ENCODE results near the gene NR2C2AP.

NR2C2AP gene

GRCh38 chr19:19165396-19165795, 37.8 kb downstream of the NR2C2AP start:
- Histone ChIP-seq H3K79me2 (ENCODE audit: control insufficient read depth, insufficient read depth, low read length, poor library complexity) (no peaks in the 10 kb centered on the region), H3K27ac (ENCODE audit: low read depth, low read length) (no peak overlapping the region), H3K9me3 (ENCODE audit: insufficient read depth, low read depth, low read length) (no peaks in the 10 kb centered on the region), H3K36me3 (ENCODE audit: control insufficient read depth in 1 of 2, insufficient read depth in 2 of 2, low read length in 2 of 2) (no peaks in the 10 kb centered on the region), H2BK120ac (ENCODE audit: insufficient read depth, low read length, poor library complexity) (no peak overlapping the region), H3K4ac (ENCODE audit: low read depth, low read length) (no peak overlapping the region), H3K4me1 (ENCODE audit: control insufficient read depth in 1 of 2, insufficient read depth in 2 of 2, low read length in 2 of 2) (peaks cover 0 to 4% of the 10 kb centered on the region in 2 experiments), H4K12ac (ENCODE audit: low read depth, low read length) (no peak overlapping the region), H3K9ac (ENCODE audit: low read length) (no peak overlapping the region), H2BK5ac (ENCODE audit: low read depth, low read length, poor library complexity) (no peak overlapping the region), H2AFZ (ENCODE audit: insufficient read depth, low read length, poor library complexity) (no peak overlapping the region), H2BK12ac (ENCODE audit: low read length) (no peak overlapping the region), H3K23ac (ENCODE audit: low read length) (no peak overlapping the region), H3K79me1 (ENCODE audit: low read length) (no peaks in the 10 kb centered on the region), H4K91ac (ENCODE audit: low read depth, low read length) (no peak overlapping the region), H3K18ac (ENCODE audit: low read length) (no peak overlapping the region), H3K4me3 (ENCODE audit: low read depth, low read length) (no peak overlapping the region), H3K4me2 (ENCODE audit: low read length) (no peak overlapping the region), H3K14ac (ENCODE audit: low read length) (no peak overlapping the region), H4K8ac (ENCODE audit: low read depth, low read length) (no peak overlapping the region), H3K27me3 (ENCODE audit: insufficient read depth, low read length) (no peaks in the 10 kb centered on the region), H2AK5ac (ENCODE audit: low read length) (no peak overlapping the region)
- WGBS (ENCODE audit: extremely low coverage, insufficient coverage, insufficient read length) = no CpG with 5 or more reads among the region's 1 CpG
- DNase-seq = no peak

DNA sequence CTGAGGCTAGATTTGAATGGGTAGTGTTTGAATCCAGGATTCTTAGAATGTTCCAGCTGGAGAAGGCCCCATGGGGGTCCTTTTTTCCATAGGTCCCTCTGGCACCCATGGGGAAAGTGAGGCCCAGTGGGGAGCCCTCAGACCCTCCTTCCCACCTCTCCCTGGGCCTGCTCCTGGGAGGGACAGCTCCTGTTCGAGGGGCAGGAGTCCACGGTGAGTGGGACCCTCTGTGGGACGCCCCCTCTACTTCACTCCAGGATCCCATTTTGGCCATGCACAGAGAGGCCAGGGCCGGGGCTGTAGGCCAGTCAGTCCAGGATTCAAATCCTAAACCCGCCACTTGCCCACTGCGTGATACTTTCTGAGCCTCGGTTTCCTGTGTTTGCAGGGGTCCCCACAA, 40.7 kb downstream of the NR2C2AP start:
- H3K9me3 ChIP-seq (ENCODE audit: insufficient read depth, low read depth, low read length) = no peaks in the 10 kb centered on the region
- no peak overlapping the region for H4K8ac ChIP-seq (ENCODE audit: low read depth, low read length)
- H3K9ac ChIP-seq (ENCODE audit: low read length) = no peak overlapping the region
- no peak overlapping the region for H3K18ac ChIP-seq (ENCODE audit: low read length)
- H2BK120ac ChIP-seq (ENCODE audit: insufficient read depth, low read length, poor library complexity) = no peak overlapping the region
- no CpG with 5 or more reads among the region's 7 CpGs for whole genome bisulfite sequencing (ENCODE audit: extremely low coverage, insufficient coverage, insufficient read length)
- H2BK12ac ChIP-seq (ENCODE audit: low read length) = no peak overlapping the region
- no peaks in the 10 kb centered on the region for H3K79me2 ChIP-seq (ENCODE audit: control insufficient read depth, insufficient read depth, low read length, poor library complexity)
- no peak overlapping the region for H4K12ac ChIP-seq (ENCODE audit: low read depth, low read length)
- H3K4me1 ChIP-seq (ENCODE audit: control insufficient read depth in 1 of 2, insufficient read depth in 2 of 2, low read length in 2 of 2) = no peaks in the 10 kb centered on the region
- H3K23ac ChIP-seq (ENCODE audit: low read length) = no peak overlapping the region
- H2AFZ ChIP-seq (ENCODE audit: insufficient read depth, low read length, poor library complexity) = no peak overlapping the region
- no peaks in the 10 kb centered on the region for H3K79me1 ChIP-seq (ENCODE audit: low read length)
- H3K27ac ChIP-seq (ENCODE audit: low read depth, low read length) = no peak overlapping the region
- no peak for DNase-seq
- no peaks in the 10 kb centered on the region for H3K27me3 ChIP-seq (ENCODE audit: insufficient read depth, low read length)
- no peak overlapping the region for H3K4ac ChIP-seq (ENCODE audit: low read depth, low read length)
- no peak overlapping the region for H2BK5ac ChIP-seq (ENCODE audit: low read depth, low read length, poor library complexity)
- no peak overlapping the region for H3K4me3 ChIP-seq (ENCODE audit: low read depth, low read length)
- H3K14ac ChIP-seq (ENCODE audit: low read length) = no peak overlapping the region
- H3K36me3 ChIP-seq (ENCODE audit: control insufficient read depth in 1 of 2, insufficient read depth in 2 of 2, low read length in 2 of 2) = no peaks in the 10 kb centered on the region
- H3K4me2 ChIP-seq (ENCODE audit: low read length) = no peak overlapping the region
- no peak overlapping the region for H4K91ac ChIP-seq (ENCODE audit: low read depth, low read length)
- H2AK5ac ChIP-seq (ENCODE audit: low read length) = no peak overlapping the region

DNA sequence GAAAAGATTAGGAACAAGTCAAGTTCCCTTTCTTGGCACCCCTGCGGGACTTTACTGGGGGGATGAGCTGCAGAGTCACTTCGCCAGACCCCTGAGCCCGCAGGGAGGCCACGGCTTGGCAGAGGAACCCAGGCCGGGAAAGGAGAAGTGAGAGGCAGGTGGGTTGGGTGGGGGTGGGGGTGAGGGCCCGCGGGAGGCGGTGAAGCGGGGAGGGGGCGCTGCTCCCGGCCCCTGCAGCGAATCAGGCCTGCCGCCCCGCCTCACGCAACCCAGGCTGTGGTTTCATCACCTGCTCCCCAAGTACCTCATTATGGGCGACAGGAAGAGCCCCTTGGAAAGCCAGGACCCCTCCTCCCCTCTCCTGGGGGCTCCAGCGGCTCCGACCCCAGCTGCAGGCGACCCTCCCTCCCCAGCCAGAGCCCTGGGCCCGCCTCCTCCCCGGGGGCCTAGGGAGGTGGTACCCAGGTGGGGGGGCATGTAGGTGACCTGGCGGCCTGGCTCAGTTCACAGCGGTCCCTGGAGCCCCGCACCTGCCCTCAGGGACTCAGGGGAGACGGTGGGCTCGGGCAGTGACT, 42.7 kb downstream of the NR2C2AP start:
- Histone ChIP-seq H3K36me3 (ENCODE audit: control insufficient read depth in 1 of 2, insufficient read depth in 2 of 2, low read length in 2 of 2) (no peaks in the 10 kb centered on the region), H3K79me1 (ENCODE audit: low read length) (no peaks in the 10 kb centered on the region), H4K8ac (ENCODE audit: low read depth, low read length) (no peak overlapping the region), H2AK5ac (ENCODE audit: low read length) (no peak overlapping the region), H3K9me3 (ENCODE audit: insufficient read depth, low read depth, low read length) (no peaks in the 10 kb centered on the region), H3K4me2 (ENCODE audit: low read length) (no peak overlapping the region), H2BK120ac (ENCODE audit: insufficient read depth, low read length, poor library complexity) (no peak overlapping the region), H4K91ac (ENCODE audit: low read depth, low read length) (no peak overlapping the region), H3K9ac (ENCODE audit: low read length) (no peak overlapping the region), H3K27me3 (ENCODE audit: insufficient read depth, low read length) (no peaks in the 10 kb centered on the region), H3K18ac (ENCODE audit: low read length) (no peak overlapping the region), H2BK12ac (ENCODE audit: low read length) (no peak overlapping the region), H2BK5ac (ENCODE audit: low read depth, low read length, poor library complexity) (no peak overlapping the region), H3K14ac (ENCODE audit: low read length) (no peak overlapping the region), H3K79me2 (ENCODE audit: control insufficient read depth, insufficient read depth, low read length, poor library complexity) (no peaks in the 10 kb centered on the region), H4K12ac (ENCODE audit: low read depth, low read length) (no peak overlapping the region), H3K23ac (ENCODE audit: low read length) (no peak overlapping the region), H3K4me1 (ENCODE audit: control insufficient read depth in 1 of 2, insufficient read depth in 2 of 2, low read length in 2 of 2) (no peaks in the 10 kb centered on the region), H3K4ac (ENCODE audit: low read depth, low read length) (no peak overlapping the region), H2AFZ (ENCODE audit: insufficient read depth, low read length, poor library complexity) (no peak overlapping the region), H3K27ac (ENCODE audit: low read depth, low read length) (no peak overlapping the region), H3K4me3 (ENCODE audit: low read depth, low read length) (no peak overlapping the region)
- WGBS (ENCODE audit: extremely low coverage, insufficient coverage, insufficient read length) = no CpG with 5 or more reads among the region's 26 CpGs
- no peak for DNase-seq

DNA sequence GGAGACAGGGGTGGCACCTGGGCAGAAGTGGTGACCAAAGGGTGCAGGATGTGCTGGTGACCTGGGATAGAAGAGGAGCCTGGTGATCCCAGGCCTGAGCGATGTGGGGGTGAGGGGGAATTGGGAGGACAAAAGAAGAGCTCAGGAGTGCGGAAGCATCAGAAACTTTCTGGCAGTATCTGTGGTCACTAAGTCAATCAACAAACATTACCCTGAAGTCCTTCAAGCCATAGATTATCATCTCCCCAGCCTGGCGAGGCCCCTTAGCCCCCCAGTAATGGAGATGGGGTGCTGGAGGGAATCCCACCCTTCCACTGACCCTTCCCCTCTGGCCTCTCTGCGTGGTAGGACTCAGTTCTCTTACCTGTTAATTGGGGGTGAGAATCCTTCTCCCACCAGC, 43.7 kb downstream of the NR2C2AP start:
- Histone ChIP-seq H3K18ac (ENCODE audit: low read length) (no peak overlapping the region), H3K79me2 (ENCODE audit: control insufficient read depth, insufficient read depth, low read length, poor library complexity) (no peaks in the 10 kb centered on the region), H4K8ac (ENCODE audit: low read depth, low read length) (no peak overlapping the region), H2AFZ (ENCODE audit: insufficient read depth, low read length, poor library complexity) (no peak overlapping the region), H4K12ac (ENCODE audit: low read depth, low read length) (no peak overlapping the region), H4K91ac (ENCODE audit: low read depth, low read length) (no peak overlapping the region), H3K23ac (ENCODE audit: low read length) (no peak overlapping the region), H3K27ac (ENCODE audit: low read depth, low read length) (no peak overlapping the region), H2BK12ac (ENCODE audit: low read length) (no peak overlapping the region), H3K14ac (ENCODE audit: low read length) (no peak overlapping the region), H3K36me3 (ENCODE audit: control insufficient read depth in 1 of 2, insufficient read depth in 2 of 2, low read length in 2 of 2) (no peaks in the 10 kb centered on the region), H3K79me1 (ENCODE audit: low read length) (no peaks in the 10 kb centered on the region), H2BK5ac (ENCODE audit: low read depth, low read length, poor library complexity) (no peak overlapping the region), H3K9me3 (ENCODE audit: insufficient read depth, low read depth, low read length) (no peaks in the 10 kb centered on the region), H3K4me1 (ENCODE audit: control insufficient read depth in 1 of 2, insufficient read depth in 2 of 2, low read length in 2 of 2) (no peaks in the 10 kb centered on the region), H3K27me3 (ENCODE audit: insufficient read depth, low read length) (no peaks in the 10 kb centered on the region), H3K4ac (ENCODE audit: low read depth, low read length) (no peak overlapping the region), H3K4me3 (ENCODE audit: low read depth, low read length) (no peak overlapping the region), H2AK5ac (ENCODE audit: low read length) (no peak overlapping the region), H3K4me2 (ENCODE audit: low read length) (no peak overlapping the region), H3K9ac (ENCODE audit: low read length) (no peak overlapping the region), H2BK120ac (ENCODE audit: insufficient read depth, low read length, poor library complexity) (no peak overlapping the region)
- DNase-seq = no peak
- no CpG with 5 or more reads among the region's 4 CpGs for WGBS (ENCODE audit: extremely low coverage, insufficient coverage, insufficient read length)

Data from trophoblast cell (in vitro differentiated cells and primary cell).